Neural cell (in vitro differentiated cells): Measurements from ENCODE around the gene OTOG. TPM values are rescaled to one million over a fixed set of nuclear protein-coding genes. Genes with fewer than 3 reads are reported as not detected.

Source experiments
- H2AFZ ChIP-seq: fragments of 200-600, 300-800 bp; sonication (generic), shearing (Covaris generic); 2 replicates; pipeline ENCODE4 v1.6.0; 2014; ENCODE audit warnings: low read depth, mild to moderate bottlenecking, antibody characterized with exemption, low read length, moderate library complexity
- H3F3A ChIP-seq: fragments of 200-600 bp; shearing (Covaris generic); 2 replicates; pipeline ENCODE4 v1.6.1; 2016; ENCODE audit warnings: mild to moderate bottlenecking, moderate library complexity, mixed read lengths, antibody characterized with exemption, low read length; ENCODE audit not compliant: insufficient read depth, poor library complexity, severe bottlenecking
- H3K27ac ChIP-seq: fragments of 200-600, 300-800 bp; sonication (generic), shearing (Covaris generic); 2 replicates; pipeline ENCODE4 v1.5.1; 2014; ENCODE audit warnings: mild to moderate bottlenecking, low read length, moderate library complexity
- H3K27me3 ChIP-seq: fragments of 300-800, 200-600 bp; sonication (generic), shearing (Covaris generic); 2 replicates; pipeline ENCODE4 v1.6.0; 2014; ENCODE audit warnings: mild to moderate bottlenecking, low read depth, low read length, moderate library complexity; ENCODE audit not compliant: insufficient read depth
- H3K36me3 ChIP-seq: fragments of 300-800, 200-600 bp; sonication (generic), shearing (Covaris generic); 2 replicates; pipeline ENCODE4 v1.5.1; 2014; ENCODE audit warnings: mild to moderate bottlenecking, antibody characterized with exemption, low read length, moderate library complexity; ENCODE audit not compliant: insufficient read depth
- H3K4me2 ChIP-seq: fragments of 300-800, 200-600 bp; sonication (generic), shearing (Covaris generic); 2 replicates; pipeline ENCODE4 v1.6.0; 2014; ENCODE audit warnings: mild to moderate bottlenecking, low read length
- H3K4me3 ChIP-seq: fragments of 300-800, 200-600 bp; sonication (generic), shearing (Covaris generic); 2 replicates; pipeline ENCODE4 v1.5.1; 2014; ENCODE audit warnings: mild to moderate bottlenecking, low read length, moderate library complexity
- H3K79me2 ChIP-seq: fragments of 200-600 bp; shearing (Covaris generic); replicated peaks from 2 replicates; pipeline ENCODE4 v1.6.0; 2014; ENCODE audit warnings: mild to moderate bottlenecking, low read length, moderate library complexity; ENCODE audit not compliant: insufficient read depth
- H3K9ac ChIP-seq: fragments of 300-800, 200-600 bp; sonication (generic), shearing (Covaris generic); 2 replicates; pipeline ENCODE4 v1.6.1; 2016; ENCODE audit warnings: mild to moderate bottlenecking, low read length, mixed read lengths
- H3K9me2 ChIP-seq: fragments of 200-600 bp; shearing (Covaris generic); 2 replicates; pipeline ENCODE4 v1.6.1; 2016; ENCODE audit warnings: mild to moderate bottlenecking, low read length, mixed read lengths; ENCODE audit not compliant: insufficient read depth
- H3K9me3 ChIP-seq: fragments of 200-600, 300-800 bp; sonication (generic), shearing (Covaris generic); 2 replicates; pipeline ENCODE4 v1.6.1; 2016; ENCODE audit warnings: mild to moderate bottlenecking, mixed run types, low read length, moderate library complexity, mixed read lengths
- H4K20me1 ChIP-seq: fragments of 200-600 bp; shearing (Covaris generic); 2 replicates; pipeline ENCODE4 v1.6.1; 2016; ENCODE audit warnings: mild to moderate bottlenecking, mixed run types; ENCODE audit not compliant: insufficient read depth
- EP300 ChIP-seq: fragments of 450-650 bp; conservative IDR thresholded peaks from 2 replicates; pipeline ENCODE4 v1.6.1; 2014; ENCODE audit warnings: antibody characterized with exemption, mild to moderate bottlenecking, moderate library complexity; ENCODE audit not compliant: poor library complexity, severe bottlenecking
- EZH2 ChIP-seq: fragments of 200-600, 300-800 bp; shearing (Covaris generic), sonication (generic); IDR thresholded peaks from 2 replicates; pipeline ENCODE4 v1.6.1; 2014; ENCODE audit warnings: antibody characterized with exemption, low read length, borderline replicate concordance, mild to moderate bottlenecking; ENCODE audit not compliant: insufficient read depth, poor library complexity, severe bottlenecking
- MXI1 ChIP-seq: fragments of 450-650 bp; conservative IDR thresholded peaks from 2 replicates; pipeline ENCODE4 v1.6.1; 2014; ENCODE audit warnings: antibody characterized with exemption, mild to moderate bottlenecking; ENCODE audit not compliant: poor library complexity, severe bottlenecking
- POLR2AphosphoS5 ChIP-seq: IDR thresholded peaks from 2 replicates; pipeline ENCODE4 v1.6.1; 2012
- RAD21 ChIP-seq: fragments of 450-650 bp; conservative IDR thresholded peaks from 2 replicates; pipeline ENCODE4 v1.6.1; 2014; ENCODE audit warnings: antibody characterized with exemption, mild to moderate bottlenecking, moderate library complexity
- REST ChIP-seq: IDR thresholded peaks from 2 replicates; pipeline ENCODE4 v1.6.1; 2012; ENCODE audit warnings: borderline replicate concordance
- SMC3 ChIP-seq: fragments of 450-650 bp; conservative IDR thresholded peaks from 2 replicates; pipeline ENCODE4 v1.6.1; 2014; ENCODE audit warnings: antibody characterized with exemption, mild to moderate bottlenecking, moderate library complexity; ENCODE audit not compliant: poor library complexity
- TAF1 ChIP-seq: IDR thresholded peaks from 2 replicates; pipeline ENCODE4 v1.6.1; 2012; ENCODE audit warnings: low read depth
- polyA plus RNA-seq: library from polyadenylated mRNA; depleted of rRNA; stranded (reverse); fragments of >200 nt; gene quantifications from 2 replicates; pipeline ENCODE4 v1.2.3, GENCODE V29; 2014
- TF ChIP-seq, protein P1 (sequence below): fragments of 450-650 bp; IDR thresholded peaks from 2 replicates; pipeline ENCODE4 v1.5.1; 2014; ENCODE audit warnings: antibody characterized with exemption, mild to moderate bottlenecking, moderate library complexity; ENCODE audit not compliant: poor library complexity, severe bottlenecking

OTOG gene
- polyA plus RNA-seq, 1 donor from 2014 or later, result not detected

DNA sequence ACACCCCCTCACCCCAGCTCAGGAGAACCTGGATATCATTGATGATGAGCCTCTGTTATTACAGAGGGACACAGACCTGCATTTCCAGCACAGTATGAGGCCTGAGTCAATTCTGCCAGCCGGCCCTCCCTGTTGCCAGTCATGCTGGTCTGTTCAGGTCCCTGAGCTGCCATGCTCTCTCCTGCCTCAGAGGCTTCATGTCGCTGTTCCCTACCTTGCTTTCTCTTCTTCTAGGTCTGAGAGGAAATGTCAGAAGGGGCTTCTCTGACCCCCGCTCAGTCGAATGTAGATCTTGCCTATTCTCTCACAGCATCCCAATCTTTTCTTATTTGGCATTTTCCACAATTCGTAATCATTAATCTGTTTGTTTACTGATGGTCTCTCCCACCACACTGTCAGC lies 48.6 kb upstream of the OTOG start:
- no peak overlapping the region for H3K4me3 ChIP-seq
- no peaks in the 10 kb centered on the region for H3F3A ChIP-seq
- no peak for TF ChIP-seq REST
- TF ChIP-seq TAF1, result no peak
- TF ChIP-seq POLR2AphosphoS5, result no peak
- TF ChIP-seq EZH2, result no peak
- peak; percentile 17 for TF ChIP-seq RAD21
- no peak for TF ChIP-seq EP300
- TF ChIP-seq, protein P1, sequence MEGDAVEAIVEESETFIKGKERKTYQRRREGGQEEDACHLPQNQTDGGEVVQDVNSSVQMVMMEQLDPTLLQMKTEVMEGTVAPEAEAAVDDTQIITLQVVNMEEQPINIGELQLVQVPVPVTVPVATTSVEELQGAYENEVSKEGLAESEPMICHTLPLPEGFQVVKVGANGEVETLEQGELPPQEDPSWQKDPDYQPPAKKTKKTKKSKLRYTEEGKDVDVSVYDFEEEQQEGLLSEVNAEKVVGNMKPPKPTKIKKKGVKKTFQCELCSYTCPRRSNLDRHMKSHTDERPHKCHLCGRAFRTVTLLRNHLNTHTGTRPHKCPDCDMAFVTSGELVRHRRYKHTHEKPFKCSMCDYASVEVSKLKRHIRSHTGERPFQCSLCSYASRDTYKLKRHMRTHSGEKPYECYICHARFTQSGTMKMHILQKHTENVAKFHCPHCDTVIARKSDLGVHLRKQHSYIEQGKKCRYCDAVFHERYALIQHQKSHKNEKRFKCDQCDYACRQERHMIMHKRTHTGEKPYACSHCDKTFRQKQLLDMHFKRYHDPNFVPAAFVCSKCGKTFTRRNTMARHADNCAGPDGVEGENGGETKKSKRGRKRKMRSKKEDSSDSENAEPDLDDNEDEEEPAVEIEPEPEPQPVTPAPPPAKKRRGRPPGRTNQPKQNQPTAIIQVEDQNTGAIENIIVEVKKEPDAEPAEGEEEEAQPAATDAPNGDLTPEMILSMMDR, result peak; percentile 63
- H3K27me3 ChIP-seq, result no peaks in the 10 kb centered on the region
- no peaks in the 10 kb centered on the region for H3K9me3 ChIP-seq
- H3K9ac ChIP-seq, result no peak overlapping the region
- H3K79me2 ChIP-seq, result no peaks in the 10 kb centered on the region
- H2AFZ ChIP-seq, result no peak overlapping the region
- H3K36me3 ChIP-seq, result no peaks in the 10 kb centered on the region
- H4K20me1 ChIP-seq, result no peaks in the 10 kb centered on the region
- no peak overlapping the region for H3K27ac ChIP-seq
- no peaks in the 10 kb centered on the region for H3K9me2 ChIP-seq
- no peak overlapping the region for H3K4me2 ChIP-seq

DNA sequence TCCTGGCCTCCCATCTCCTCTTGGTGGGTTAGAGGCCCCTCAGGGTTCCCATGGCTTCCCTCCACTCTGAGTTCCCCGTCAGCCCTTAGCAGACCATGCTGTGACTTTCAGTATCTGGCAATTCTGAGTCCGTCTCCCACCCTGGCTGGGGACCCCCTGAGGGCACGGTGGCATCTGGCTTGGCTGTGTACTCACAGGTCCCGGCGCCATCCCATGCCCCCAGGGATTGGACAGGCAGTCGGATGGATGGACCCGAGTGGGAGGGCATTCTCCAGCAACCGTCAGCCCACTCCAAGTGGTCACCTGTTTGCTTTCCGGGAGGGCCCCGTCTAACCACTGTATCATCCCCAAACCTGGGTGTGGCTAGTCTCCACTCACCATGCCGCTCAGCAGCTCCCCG lies 46.4 kb upstream of the OTOG start:
- Histone ChIP-seq H3K9me2 (no peaks in the 10 kb centered on the region), H3K9ac (no peak overlapping the region), H3K27ac (no peak overlapping the region), H3K4me2 (no peak overlapping the region), H3K4me3 (no peak overlapping the region), H4K20me1 (no peaks in the 10 kb centered on the region), H3K9me3 (no peaks in the 10 kb centered on the region), H3K79me2 (no peaks in the 10 kb centered on the region), H3K27me3 (no peaks in the 10 kb centered on the region), H3K36me3 (no peaks in the 10 kb centered on the region), H3F3A (no peaks in the 10 kb centered on the region), H2AFZ (no peak overlapping the region)
- TF ChIP-seq, protein P1, result no peak
- no peak for TF ChIP-seq RAD21
- TF ChIP-seq SMC3, result no peak
- TF ChIP-seq MXI1, result no peak
- no peak for TF ChIP-seq REST
- no peak for TF ChIP-seq EP300
- no peak for TF ChIP-seq POLR2AphosphoS5
- TF ChIP-seq TAF1, result no peak
- no peak for TF ChIP-seq EZH2
